ENCODE measurements around the gene MAP2. TPM values are rescaled to one million over a fixed set of nuclear protein-coding genes. Genes with fewer than 3 reads are reported as not detected.

The MAP2 gene
- total RNA-seq, 1 donor = 2.2 TPM

GRCh38 chr2:209762563-209762962 is 338.7 kb downstream of the MAP2 start:
- H2AFZ ChIP-seq (ENCODE audit: low read length) = no peak overlapping the region
- H3K36me3 ChIP-seq (ENCODE audit: insufficient read depth, low read length) = no peaks in the 10 kb centered on the region
- H3K79me2 ChIP-seq (ENCODE audit: insufficient read depth, low read length) = no peaks in the 10 kb centered on the region
- H3K9me3 ChIP-seq (ENCODE audit: low read depth, low read length) = no peaks in the 10 kb centered on the region
- no peak overlapping the region for H3K4me2 ChIP-seq (ENCODE audit: insufficient read depth, low read length)
- no peak overlapping the region for H3K4me3 ChIP-seq (ENCODE audit: insufficient read depth, low read length)
- TF ChIP-seq CTCF (IDR thresholded peaks at IDR 0.05; ENCODE audit: extremely low read depth, low read depth, low read length) = no peak
- H3K27ac ChIP-seq (ENCODE audit: low read depth, low read length) = no peak overlapping the region
- no peaks in the 10 kb centered on the region for H4K20me1 ChIP-seq (ENCODE audit: insufficient read depth, low read length)
- H3K4me1 ChIP-seq (ENCODE audit: insufficient read depth, low read length) = no peaks in the 10 kb centered on the region
- no peak for DNase-seq (ENCODE audit: insufficient read length, low spot score, missing footprints)
- H3K27me3 ChIP-seq (ENCODE audit: insufficient read depth, low read length) = no peaks in the 10 kb centered on the region

- Histone ChIP-seq H4K20me1 (ENCODE audit: insufficient read depth, low read length) (no peaks in the 10 kb centered on the region), H3K27ac (ENCODE audit: low read depth, low read length) (no peak overlapping the region), H3K4me3 (ENCODE audit: insufficient read depth, low read length) (no peak overlapping the region), H3K27me3 (ENCODE audit: insufficient read depth, low read length) (no peaks in the 10 kb centered on the region), H3K79me2 (ENCODE audit: insufficient read depth, low read length) (no peaks in the 10 kb centered on the region), H3K9me3 (ENCODE audit: low read depth, low read length) (no peaks in the 10 kb centered on the region), H2AFZ (ENCODE audit: low read length) (no peak overlapping the region), H3K36me3 (ENCODE audit: insufficient read depth, low read length) (no peaks in the 10 kb centered on the region), H3K4me2 (ENCODE audit: insufficient read depth, low read length) (no peak overlapping the region), H3K4me1 (ENCODE audit: insufficient read depth, low read length) (no peaks in the 10 kb centered on the region)
- no peak for DNase-seq (ENCODE audit: insufficient read length, low spot score, missing footprints)
- no peak for TF ChIP-seq CTCF (IDR thresholded peaks at IDR 0.05; ENCODE audit: extremely low read depth, low read depth, low read length)
Observed at GRCh38 chr2:209763106-209763505, 339.3 kb downstream of the MAP2 start.

GRCh38 chr2:209766613-209767012 is 342.8 kb downstream of the MAP2 start:
- Histone ChIP-seq H3K4me1 (ENCODE audit: insufficient read depth, low read length) (no peaks in the 10 kb centered on the region), H3K9me3 (ENCODE audit: low read depth, low read length) (no peaks in the 10 kb centered on the region)
- TF ChIP-seq CTCF (IDR thresholded peaks at IDR 0.05; ENCODE audit: extremely low read depth, low read depth, low read length) = no peak

GRCh38 chr2:209767316-209767715 is 343.5 kb downstream of the MAP2 start:
- H2AFZ ChIP-seq (ENCODE audit: low read length) = no peak overlapping the region
- DNase-seq (ENCODE audit: insufficient read length, low spot score, missing footprints) = no peak
- H3K36me3 ChIP-seq (ENCODE audit: insufficient read depth, low read length) = no peaks in the 10 kb centered on the region
- H4K20me1 ChIP-seq (ENCODE audit: insufficient read depth, low read length) = no peaks in the 10 kb centered on the region
- no peak overlapping the region for H3K27ac ChIP-seq (ENCODE audit: low read depth, low read length)
- no peaks in the 10 kb centered on the region for H3K9me3 ChIP-seq (ENCODE audit: low read depth, low read length)
- H3K27me3 ChIP-seq (ENCODE audit: insufficient read depth, low read length) = no peaks in the 10 kb centered on the region
- H3K79me2 ChIP-seq (ENCODE audit: insufficient read depth, low read length) = no peaks in the 10 kb centered on the region
- no peak overlapping the region for H3K4me2 ChIP-seq (ENCODE audit: insufficient read depth, low read length)
- no peak overlapping the region for H3K4me3 ChIP-seq (ENCODE audit: insufficient read depth, low read length)
- no peak for TF ChIP-seq CTCF (IDR thresholded peaks at IDR 0.05; ENCODE audit: extremely low read depth, low read depth, low read length)
- H3K4me1 ChIP-seq (ENCODE audit: insufficient read depth, low read length) = no peaks in the 10 kb centered on the region

More at GRCh38 chr2:209766613-209767012, 342.8 kb downstream of the MAP2 start:
- no peaks in the 10 kb centered on the region for H3K27me3 ChIP-seq (ENCODE audit: insufficient read depth, low read length)
- DNase-seq (ENCODE audit: insufficient read length, low spot score, missing footprints) = no peak
- H2AFZ ChIP-seq (ENCODE audit: low read length) = no peak overlapping the region
- no peaks in the 10 kb centered on the region for H4K20me1 ChIP-seq (ENCODE audit: insufficient read depth, low read length)
- H3K36me3 ChIP-seq (ENCODE audit: insufficient read depth, low read length) = no peaks in the 10 kb centered on the region
- no peak overlapping the region for H3K27ac ChIP-seq (ENCODE audit: low read depth, low read length)
- no peak overlapping the region for H3K4me2 ChIP-seq (ENCODE audit: insufficient read depth, low read length)
- H3K79me2 ChIP-seq (ENCODE audit: insufficient read depth, low read length) = no peaks in the 10 kb centered on the region
- H3K4me3 ChIP-seq (ENCODE audit: insufficient read depth, low read length) = no peak overlapping the region
